Stimulated activated CD4-positive, alpha-beta T cell treated with anti-CD3 and anti-CD28 coated beads, TNF-alpha, amount 100 ng/mL, for 48 hours (primary cell): ENCODE measurements around the gene SPINT4.
A peak's percentile ranks its signal among the peaks of the same experiment; 100 is the strongest.
"Not testable (repeated sequence)": the region's sequence is repeated elsewhere in the genome, so short reads cannot be mapped to it uniquely, and the experiment has no call there.

Source experiments
- DNase-seq, 3 donors: peaks; one replicate each; pipeline ENCODE4 v3.0.0-alpha.2; 2020; ENCODE audit warnings: low read depth in 3 of 3

Gene SPINT4

GRCh38 chr20:45722047-45722446 is at the start of gene SPINT4:
Gene SPINT4 (plus strand): TSS chr20:45722347. CDS start chr20:45722368, 21 bp downstream.
- no peak for DNase-seq

- DNase-seq: no peak
Measured at GRCh38 chr20:45672765-45673164, 49.4 kb upstream of the SPINT4 start.

- no peak for DNase-seq
Measured at GRCh38 chr20:45679650-45680049, 42.5 kb upstream of the SPINT4 start.

GRCh38 chr20:45685896-45686295 is 36.3 kb upstream of the SPINT4 start:
- DNase-seq: no peak

- not testable (repeated sequence) for DNase-seq
Measured at GRCh38 chr20:45693346-45693745, 28.8 kb upstream of the SPINT4 start.

- no peak for DNase-seq
Measured at GRCh38 chr20:45695496-45695895, 26.7 kb upstream of the SPINT4 start.

GRCh38 chr20:45701104-45701503 is 21.0 kb upstream of the SPINT4 start:
- DNase-seq: no peak

GRCh38 chr20:45701873-45702272 is 20.3 kb upstream of the SPINT4 start, which contains the start of gene WFDC13:
Gene WFDC13 (plus strand): TSS chr20:45702038. CDS start chr20:45702124, 86 bp downstream.
- DNase-seq: no peak

- DNase-seq: no peak
Measured at GRCh38 chr20:45704969-45705637, 17.0 kb upstream of the SPINT4 start, which contains the start of gene WFDC10B. Gene WFDC10B (minus strand): TSS chr20:45705019. CDS start chr20:45685992, 19,027 bp downstream.

- not testable (repeated sequence) for DNase-seq
Measured at GRCh38 chr20:45716141-45716688, 5.9 kb upstream of the SPINT4 start.

GRCh38 chr20:45725134-45725533 is 3.0 kb downstream of the SPINT4 start:
- no peak for DNase-seq

- no peak for DNase-seq
Measured at GRCh38 chr20:45727044-45727443, 4.9 kb downstream of the SPINT4 start.

GRCh38 chr20:45732199-45732598 is 10.1 kb downstream of the SPINT4 start:
- DNase-seq: no peak

GRCh38 chr20:45735552-45735951 is 13.4 kb downstream of the SPINT4 start:
- DNase-seq: no peak

- no peak for DNase-seq
Measured at GRCh38 chr20:45735988-45736387, 13.8 kb downstream of the SPINT4 start.

- no peak for DNase-seq
Measured at GRCh38 chr20:45742596-45742995, 20.4 kb downstream of the SPINT4 start.

- DNase-seq: no peak
Measured at GRCh38 chr20:45745015-45745414, 22.9 kb downstream of the SPINT4 start.

GRCh38 chr20:45751721-45752120 is 29.6 kb downstream of the SPINT4 start:
- no peak for DNase-seq

- DNase-seq: peak in 2 of 3 donors; percentile 2 to 8
Measured at GRCh38 chr20:45752746-45753145, 30.6 kb downstream of the SPINT4 start.

GRCh38 chr20:45758096-45758495 is 35.9 kb downstream of the SPINT4 start:
- DNase-seq: no peak

GRCh38 chr20:45759921-45760320 is 37.8 kb downstream of the SPINT4 start:
- not testable (repeated sequence) for DNase-seq

GRCh38 chr20:45761966-45762365 is 39.8 kb downstream of the SPINT4 start:
- not testable (repeated sequence) for DNase-seq

- not testable (repeated sequence) for DNase-seq
Measured at GRCh38 chr20:45764618-45765282, 42.6 kb downstream of the SPINT4 start.
